Mesenchymal stem cell (in vitro differentiated cells and primary cell): Measurements from ENCODE around the gene HYDIN.

Experiments
- DNase-seq: peaks from one replicate; pipeline ENCODE4 v3.0.0-alpha.2; 2013
- H2AFZ ChIP-seq: one replicate; pipeline ENCODE4 v1.6.1; 2013; ENCODE audit warnings: low read depth, mild to moderate bottlenecking, control low read depth, inconsistent platforms, low read length, moderate library complexity
- H2AK5ac ChIP-seq: 2 replicates; pipeline ENCODE4 v1.6.1; 2013; ENCODE audit warnings: low read length, moderate library complexity, mild to moderate bottlenecking, inconsistent platforms; ENCODE audit not compliant: severe bottlenecking
- H2BK120ac ChIP-seq: one replicate; pipeline ENCODE4 v1.6.1; 2013; ENCODE audit warnings: low read depth, mild to moderate bottlenecking, inconsistent platforms, low read length, moderate library complexity
- H2BK12ac ChIP-seq, 2 experiments: one replicate each; pipeline ENCODE4 v1.6.1; 2013; ENCODE audit warnings: inconsistent platforms in 2 of 2, low read length in 2 of 2, mild to moderate bottlenecking in 2 of 2, moderate library complexity in 2 of 2, control low read depth in 1 of 2
- H2BK15ac ChIP-seq: one replicate; pipeline ENCODE4 v1.6.1; 2013; ENCODE audit warnings: mild to moderate bottlenecking, low read depth, inconsistent platforms; ENCODE audit not compliant: poor library complexity, severe bottlenecking
- H2BK5ac ChIP-seq: 2 replicates; pipeline ENCODE4 v1.6.1; 2013; ENCODE audit warnings: low read depth, mild to moderate bottlenecking, low read length, control low read depth, inconsistent platforms; ENCODE audit not compliant: poor library complexity, severe bottlenecking
- H3K14ac ChIP-seq, 2 experiments: one replicate each; pipeline ENCODE4 v1.6.1; 2013; ENCODE audit warnings: inconsistent platforms in 2 of 2, low read length in 2 of 2, control low read depth in 1 of 2, mild to moderate bottlenecking in 1 of 2, moderate library complexity in 1 of 2
- H3K18ac ChIP-seq, 2 experiments: one replicate each; pipeline ENCODE4 v1.6.1; 2013; ENCODE audit warnings: inconsistent platforms in 2 of 2, low read length in 2 of 2, control low read depth in 1 of 2, low read depth in 1 of 2, mild to moderate bottlenecking in 1 of 2
- H3K23ac ChIP-seq, 2 experiments: one replicate each; pipeline ENCODE4 v1.6.1; 2013; ENCODE audit warnings: inconsistent platforms in 2 of 2, low read length in 2 of 2, mild to moderate bottlenecking in 2 of 2, moderate library complexity in 2 of 2, control low read depth in 1 of 2
- H3K27ac ChIP-seq: 2 replicates; pipeline ENCODE4 v1.5.1; 2013; ENCODE audit warnings: mild to moderate bottlenecking, moderate library complexity, low read length, control low read depth, inconsistent platforms; ENCODE audit not compliant: poor library complexity, severe bottlenecking
- H3K27me3 ChIP-seq, 2 experiments: 2 replicates each; pipeline versions ENCODE4 v1.6.1 to v1.7.0; 2013; ENCODE audit warnings: low read length in 2 of 2, mild to moderate bottlenecking in 2 of 2, moderate library complexity in 2 of 2, control low read depth in 1 of 2, inconsistent platforms in 1 of 2; ENCODE audit not compliant: control insufficient read depth in 1 of 2, insufficient read depth in 1 of 2
- H3K36me3 ChIP-seq, 2 experiments: 2 replicates each; pipeline versions ENCODE4 v1.6.1 to v1.7.0; 2013; ENCODE audit warnings: low read length in 2 of 2, control low read depth in 1 of 2, inconsistent platforms in 1 of 2, low read depth in 1 of 2, mild to moderate bottlenecking in 1 of 2; ENCODE audit not compliant: insufficient read depth in 2 of 2, control insufficient read depth in 1 of 2
- H3K4ac ChIP-seq, 2 experiments: one replicate each; pipeline ENCODE4 v1.6.1; 2013; ENCODE audit warnings: inconsistent platforms in 2 of 2, low read length in 2 of 2, mild to moderate bottlenecking in 2 of 2, moderate library complexity in 2 of 2, control low read depth in 1 of 2, low read depth in 1 of 2
- H3K4me1 ChIP-seq: 2 replicates; pipeline ENCODE4 v1.6.1; 2013; ENCODE audit warnings: low read depth, low read length, control low read depth; ENCODE audit not compliant: control insufficient read depth, insufficient read depth
- H3K4me2 ChIP-seq: 2 replicates; pipeline ENCODE4 v1.6.1; 2013; ENCODE audit warnings: low read length, mild to moderate bottlenecking, inconsistent platforms; ENCODE audit not compliant: poor library complexity, severe bottlenecking
- H3K4me3 ChIP-seq, 2 experiments: 2 replicates each; pipeline versions ENCODE4 v1.5.1 to v1.7.0; 2013; ENCODE audit warnings: low read length in 2 of 2, mild to moderate bottlenecking in 2 of 2, control low read depth in 1 of 2, low read depth in 1 of 2; ENCODE audit not compliant: insufficient read depth in 1 of 2
- H3K79me1 ChIP-seq: replicated peaks from 2 replicates; pipeline ENCODE4 v1.6.1; 2013; ENCODE audit warnings: mild to moderate bottlenecking, control low read depth, low read length, inconsistent platforms; ENCODE audit not compliant: poor library complexity, severe bottlenecking
- H3K9ac ChIP-seq: 2 replicates; pipeline ENCODE4 v1.7.0; 2013; ENCODE audit warnings: mild to moderate bottlenecking, low read length, moderate library complexity
- H3K9me3 ChIP-seq: 2 replicates; pipeline ENCODE4 v1.7.0; 2013; ENCODE audit warnings: mild to moderate bottlenecking, low read length; ENCODE audit not compliant: control insufficient read depth
- H4K8ac ChIP-seq: one replicate; pipeline ENCODE4 v1.6.1; 2013; ENCODE audit warnings: inconsistent platforms, mild to moderate bottlenecking, low read length, moderate library complexity
- H4K91ac ChIP-seq: one replicate; pipeline ENCODE4 v1.6.1; 2013; ENCODE audit warnings: mild to moderate bottlenecking, low read length, inconsistent platforms
- WGBS: methylation state at CpG from one replicate; pipeline ENCODE4 v1.1.7; 2013; ENCODE audit warnings: mixed read lengths; 5-methylcytosine and 5-hydroxymethylcytosine counted together

The HYDIN gene

GRCh38 chr16:70775399-70775798 is 455.1 kb downstream of the HYDIN start:
- no peak overlapping the region for H2BK5ac ChIP-seq
- 95% methylated on average over 4 of the region's 4 CpGs for WGBS
- DNase-seq, result no peak

GRCh38 chr16:70774261-70774660 is 456.3 kb downstream of the HYDIN start:
- Histone ChIP-seq H2AK5ac (no peak overlapping the region), H3K14ac (no peak overlapping the region), H3K27me3 (no peaks in the 10 kb centered on the region), H3K36me3 (peaks cover 34 to 67% of the 10 kb centered on the region in 2 experiments), H2BK12ac (no peak overlapping the region), H2AFZ (no peak overlapping the region), H3K27ac (no peak overlapping the region), H3K4me1 (peaks cover 9% of the 10 kb centered on the region), H4K91ac (no peak overlapping the region), H3K79me1 (peaks cover 10% of the 10 kb centered on the region), H2BK15ac (no peak overlapping the region), H3K23ac (no peak overlapping the region), H3K9me3 (no peaks in the 10 kb centered on the region), H3K4ac (no peak overlapping the region), H3K4me2 (no peak overlapping the region), H3K4me3 (no peak overlapping the region), H2BK120ac (no peak overlapping the region), H3K18ac (no peak overlapping the region), H3K9ac (no peak overlapping the region), H4K8ac (no peak overlapping the region), H2BK5ac (no peak overlapping the region)
- WGBS, result over 99% methylated on average over 13 of the region's 13 CpGs
- no peak for DNase-seq

More at GRCh38 chr16:70775399-70775798, 455.1 kb downstream of the HYDIN start:
- H3K23ac ChIP-seq, result no peak overlapping the region
- no peaks in the 10 kb centered on the region for H3K9me3 ChIP-seq
- H2AK5ac ChIP-seq, result no peak overlapping the region
- H3K27ac ChIP-seq, result no peak overlapping the region
- H2BK120ac ChIP-seq, result no peak overlapping the region
- H3K18ac ChIP-seq, result no peak overlapping the region
- peaks cover 9% of the 10 kb centered on the region for H3K4me1 ChIP-seq
- H2BK15ac ChIP-seq, result no peak overlapping the region
- H4K8ac ChIP-seq, result no peak overlapping the region
- H3K4me2 ChIP-seq, result no peak overlapping the region
- no peak overlapping the region for H4K91ac ChIP-seq
- H3K79me1 ChIP-seq, result peaks cover 10% of the 10 kb centered on the region
- H3K36me3 ChIP-seq, result peaks cover 27 to 66% of the 10 kb centered on the region in 2 experiments
- H3K27me3 ChIP-seq, result no peaks in the 10 kb centered on the region
- H2AFZ ChIP-seq, result no peak overlapping the region
- no peak overlapping the region for H3K4me3 ChIP-seq
- H3K9ac ChIP-seq, result no peak overlapping the region
- no peak overlapping the region for H3K4ac ChIP-seq
- no peak overlapping the region for H3K14ac ChIP-seq
- H2BK12ac ChIP-seq, result no peak overlapping the region

GRCh38 chr16:70772493-70772892 is 458.0 kb downstream of the HYDIN start:
- H3K79me1 ChIP-seq, result peaks cover 10% of the 10 kb centered on the region
- no peak overlapping the region for H3K18ac ChIP-seq
- no peak overlapping the region for H2BK5ac ChIP-seq
- H3K9me3 ChIP-seq, result no peaks in the 10 kb centered on the region
- no peak overlapping the region for H3K14ac ChIP-seq
- no peak for DNase-seq
- no peak overlapping the region for H4K8ac ChIP-seq
- 78% methylated on average over 1 of the region's 1 CpG for WGBS
- H3K4me2 ChIP-seq, result no peak overlapping the region
- H2BK15ac ChIP-seq, result no peak overlapping the region
- H3K4me1 ChIP-seq, result peaks cover 14% of the 10 kb centered on the region
- no peak overlapping the region for H2BK12ac ChIP-seq
- H2AK5ac ChIP-seq, result no peak overlapping the region
- no peak overlapping the region for H3K4me3 ChIP-seq
- peaks cover 35 to 64% of the 10 kb centered on the region in 2 experiments for H3K36me3 ChIP-seq
- no peak overlapping the region for H2AFZ ChIP-seq
- H3K27me3 ChIP-seq, result no peaks in the 10 kb centered on the region
- no peak overlapping the region for H2BK120ac ChIP-seq
- H3K27ac ChIP-seq, result no peak overlapping the region
- peak overlapping the region; percentile 1 for H3K9ac ChIP-seq
- H4K91ac ChIP-seq, result no peak overlapping the region
- H3K23ac ChIP-seq, result no peak overlapping the region
- no peak overlapping the region for H3K4ac ChIP-seq

GRCh38 chr16:70770626-70771552 is 459.6 kb downstream of the HYDIN start:
- Histone ChIP-seq H3K14ac (no peak overlapping the region), H3K23ac (no peak overlapping the region), H3K4ac (no peak overlapping the region), H4K8ac (peak overlapping the region; percentile 14), H4K91ac (no peak overlapping the region), H2AK5ac (no peak overlapping the region), H2BK5ac (no peak overlapping the region), H2BK120ac (no peak overlapping the region), H3K27me3 (no peaks in the 10 kb centered on the region), H3K9me3 (no peaks in the 10 kb centered on the region), H3K79me1 (peaks cover 10% of the 10 kb centered on the region), H3K27ac (no peak overlapping the region), H3K4me2 (no peak overlapping the region), H3K18ac (no peak overlapping the region), H2BK12ac (peak overlapping the region in 1 of 2 experiments; percentile 37), H3K36me3 (peaks cover 40 to 74% of the 10 kb centered on the region in 2 experiments), H2AFZ (no peak overlapping the region), H3K4me3 (no peak overlapping the region), H3K4me1 (peaks cover 21% of the 10 kb centered on the region), H2BK15ac (no peak overlapping the region), H3K9ac (no peak overlapping the region)
- peak; percentile 63 for DNase-seq
- 47% methylated on average over 13 of the region's 15 CpGs for WGBS
